SKM-1 (cell line): ENCODE data around the gene ISL1.

Experiments used
- DNase-seq: peaks from one replicate; lab custom pipeline; 2025; ENCODE audit not compliant: unreplicated experiment; lab: John Stamatoyannopoulos, UW

The ISL1 gene

GRCh38 chr5:51439232-51439631 lies 56.0 kb downstream of the ISL1 start:
- DNase-seq: no peak
